Hepatocyte (in vitro differentiated cells): ENCODE measurements around the gene DCXR.

Experiments used
- EZH2 ChIP-seq: fragments of 200-600 bp; sonication (generic); IDR thresholded peaks from 2 replicates; pipeline ENCODE4 v1.6.1; 2016; ENCODE audit warnings: antibody characterized with exemption, mild to moderate bottlenecking, borderline replicate concordance
- EZH2phosphoT487 ChIP-seq: fragments of 200-600 bp; sonication (generic); IDR thresholded peaks from one replicate; pipeline ENCODE4 v1.6.1; 2018; ENCODE audit warnings: antibody characterized with exemption, mild to moderate bottlenecking, low read depth, moderate library complexity; ENCODE audit not compliant: unreplicated experiment, severe bottlenecking
- TF ChIP-seq, protein P1 (sequence below): fragments of 200-600 bp; sonication (generic); IDR thresholded peaks from 2 replicates; pipeline ENCODE4 v1.5.1; 2016; ENCODE audit warnings: antibody characterized with exemption, mild to moderate bottlenecking; ENCODE audit not compliant: poor library complexity

DNA sequence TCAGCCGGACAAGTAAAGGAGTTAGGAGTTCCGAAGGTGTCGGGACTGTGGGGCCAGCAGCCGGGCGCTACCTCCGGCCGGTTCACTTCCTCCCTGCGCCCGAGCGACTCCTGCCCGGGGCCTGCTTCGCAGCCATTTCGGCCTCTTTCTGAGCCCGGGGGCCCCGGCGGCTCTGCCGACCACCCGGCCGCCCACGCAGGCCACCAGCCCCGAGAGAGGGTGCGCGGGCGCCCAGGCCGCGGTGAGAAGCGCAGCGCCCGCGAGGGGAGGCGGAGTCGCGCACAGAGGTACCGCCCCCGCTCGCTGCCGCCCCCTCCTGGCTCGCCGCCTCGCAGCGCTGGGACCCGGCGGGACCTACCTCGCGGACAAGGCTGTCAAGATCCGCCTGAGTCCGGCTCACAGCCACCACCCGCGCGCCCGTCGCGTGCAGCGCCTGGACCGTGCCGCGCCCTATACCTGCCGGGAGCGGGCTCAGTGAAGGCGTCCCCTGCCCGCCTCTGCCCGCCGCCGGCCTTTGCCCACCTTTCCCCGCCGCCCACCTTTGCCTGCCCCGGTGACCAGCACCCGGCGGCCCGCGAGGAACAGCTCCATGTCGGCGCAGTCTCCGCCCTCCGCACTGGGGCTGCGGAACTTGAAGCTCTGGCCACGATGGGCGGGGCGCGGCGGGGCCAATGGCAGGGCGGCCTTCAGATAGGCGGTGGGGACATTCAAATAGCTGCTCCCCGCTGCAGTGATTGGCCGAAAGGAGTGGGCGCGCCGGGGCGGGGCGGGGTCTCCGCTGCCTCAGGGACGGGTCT lies at the start of gene DCXR:
- no peak for TF ChIP-seq EZH2phosphoT487
- TF ChIP-seq, protein P1, sequence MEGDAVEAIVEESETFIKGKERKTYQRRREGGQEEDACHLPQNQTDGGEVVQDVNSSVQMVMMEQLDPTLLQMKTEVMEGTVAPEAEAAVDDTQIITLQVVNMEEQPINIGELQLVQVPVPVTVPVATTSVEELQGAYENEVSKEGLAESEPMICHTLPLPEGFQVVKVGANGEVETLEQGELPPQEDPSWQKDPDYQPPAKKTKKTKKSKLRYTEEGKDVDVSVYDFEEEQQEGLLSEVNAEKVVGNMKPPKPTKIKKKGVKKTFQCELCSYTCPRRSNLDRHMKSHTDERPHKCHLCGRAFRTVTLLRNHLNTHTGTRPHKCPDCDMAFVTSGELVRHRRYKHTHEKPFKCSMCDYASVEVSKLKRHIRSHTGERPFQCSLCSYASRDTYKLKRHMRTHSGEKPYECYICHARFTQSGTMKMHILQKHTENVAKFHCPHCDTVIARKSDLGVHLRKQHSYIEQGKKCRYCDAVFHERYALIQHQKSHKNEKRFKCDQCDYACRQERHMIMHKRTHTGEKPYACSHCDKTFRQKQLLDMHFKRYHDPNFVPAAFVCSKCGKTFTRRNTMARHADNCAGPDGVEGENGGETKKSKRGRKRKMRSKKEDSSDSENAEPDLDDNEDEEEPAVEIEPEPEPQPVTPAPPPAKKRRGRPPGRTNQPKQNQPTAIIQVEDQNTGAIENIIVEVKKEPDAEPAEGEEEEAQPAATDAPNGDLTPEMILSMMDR = peak; percentile 83
- no peak for TF ChIP-seq EZH2
